Airway epithelial cell (primary cell): ENCODE results near the gene CRTAP. TPM values are rescaled to one million over a fixed set of nuclear protein-coding genes. Genes with fewer than 3 reads are reported as not detected.

Source experiments
- total RNA-seq: library from RNA; depleted of rRNA; stranded (reverse); fragments of >200 nt; gene quantifications from 2 replicates; pipeline ENCODE4 v1.2.3, GENCODE V29; 2015

The CRTAP gene
- total RNA-seq, result 110 and 145 TPM in 2 replicates

GRCh38 chr3:33113772-33114621, at the start of gene CRTAP:
CRTAP (plus strand) TSS chr3:33114014; CDS start chr3:33114078, 64 bp downstream.

Other genes with a start within 250 kb of the CRTAP start
- gene CCR4, start 162.4 kb upstream of the CRTAP start, total RNA-seq, result not detected in 2 replicates
- 58.8 and 79.3 TPM in 2 replicates for gene GLB1, start 16.9 kb upstream of the CRTAP start, total RNA-seq
- gene TMPPE, start 16.9 kb upstream of the CRTAP start, total RNA-seq, result 4.2 and 5.1 TPM in 2 replicates
- gene SUSD5, start 104.8 kb downstream of the CRTAP start, total RNA-seq, result 0.88 and 1.1 TPM in 2 replicates
- 10.0 and 11.6 TPM in 2 replicates for gene FBXL2, start 163.4 kb downstream of the CRTAP start, total RNA-seq